Measurements from ENCODE around the gene CACNA1C. TPM values are rescaled to one million over a fixed set of nuclear protein-coding genes. Genes with fewer than 3 reads are reported as not detected.

The CACNA1C gene
- total RNA-seq, 4 donors from 2014 or later = 5.2 to 12.9 (median 6.3) TPM

DNA sequence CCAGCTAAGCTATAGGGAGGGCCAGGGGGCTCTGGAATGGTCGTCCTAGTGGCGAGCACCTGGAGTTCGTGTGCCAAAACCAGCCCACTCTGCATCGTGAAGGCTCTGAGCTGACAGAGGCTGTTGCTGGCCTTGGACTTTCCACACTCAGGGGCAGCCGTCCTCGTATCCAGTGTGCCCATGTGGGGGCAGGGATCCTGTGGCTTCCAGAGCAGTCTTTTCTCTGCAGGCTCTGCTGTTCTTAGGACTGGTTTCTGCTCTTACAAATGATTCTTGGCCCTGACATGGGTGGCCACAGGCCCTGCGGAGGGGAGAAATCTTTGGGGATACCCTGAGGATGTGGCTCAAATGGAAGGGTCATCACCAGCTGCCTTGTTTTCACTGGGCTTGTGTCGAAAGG, 564.6 kb downstream of the CACNA1C start:
- no peak overlapping the region for H3K4me3 ChIP-seq
- no peaks in the 10 kb centered on the region for H3K36me3 ChIP-seq
- no peaks in the 10 kb centered on the region for H3K4me1 ChIP-seq
- H3K27ac ChIP-seq = no peak overlapping the region
- 88 to 92% methylated on average over 8 of the region's 8 CpGs for WGBS, 2 donors
- TF ChIP-seq EP300 (IDR thresholded peaks at IDR 0.05) = no peak
- TF ChIP-seq POLR2A (IDR thresholded peaks at IDR 0.05) = no peak
- no peak for TF ChIP-seq CTCF (IDR thresholded peaks at IDR 0.05)
- DNase-seq (ENCODE audit: low spot score in 2 of 2) = no peak
- H3K9me3 ChIP-seq = no peaks in the 10 kb centered on the region
- H3K27me3 ChIP-seq = no peaks in the 10 kb centered on the region

GRCh38 chr12:2618291-2618995, 565.7 kb downstream of the CACNA1C start:
- Histone ChIP-seq H3K4me1 (no peaks in the 10 kb centered on the region), H3K36me3 (no peaks in the 10 kb centered on the region), H3K9me3 (no peaks in the 10 kb centered on the region), H3K27ac (no peak overlapping the region), H3K4me3 (no peak overlapping the region), H3K27me3 (no peaks in the 10 kb centered on the region)
- TF ChIP-seq EP300 (IDR thresholded peaks at IDR 0.05) = no peak
- no peak for TF ChIP-seq CTCF (IDR thresholded peaks at IDR 0.05)
- WGBS, 2 donors = 77 to 88% methylated on average over 12 of the region's 12 CpGs
- DNase-seq (ENCODE audit: low spot score in 2 of 2) = no peak

DNA sequence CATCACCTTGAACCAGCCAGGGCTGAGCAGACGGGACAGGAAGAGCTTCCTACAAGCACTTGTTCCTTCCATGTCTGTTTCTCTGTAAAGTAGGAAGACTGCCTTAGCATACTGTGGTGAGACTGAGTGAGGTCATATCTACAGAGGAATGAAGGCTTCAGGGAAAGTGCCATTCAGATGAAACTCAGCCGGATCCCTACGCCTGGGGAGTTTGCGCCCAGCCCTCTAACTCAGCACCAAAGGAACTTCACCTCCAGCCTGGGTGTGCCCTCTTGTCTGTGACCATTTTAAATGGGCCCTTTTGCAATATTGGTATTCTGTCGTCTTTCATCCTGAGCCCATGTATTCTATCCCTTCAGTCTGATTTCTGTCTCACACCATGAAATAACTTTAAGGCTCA, 566.3 kb downstream of the CACNA1C start:
- no peak overlapping the region for H3K27ac ChIP-seq
- H3K36me3 ChIP-seq = no peaks in the 10 kb centered on the region
- H3K4me1 ChIP-seq = no peaks in the 10 kb centered on the region
- no peaks in the 10 kb centered on the region for H3K9me3 ChIP-seq
- H3K4me3 ChIP-seq = no peak overlapping the region
- WGBS, 2 donors = 95 to 97% methylated on average over 5 of the region's 5 CpGs
- TF ChIP-seq POLR2A (IDR thresholded peaks at IDR 0.05) (no peak), CTCF (IDR thresholded peaks at IDR 0.05) (no peak), EP300 (IDR thresholded peaks at IDR 0.05) (no peak)
- no peaks in the 10 kb centered on the region for H3K27me3 ChIP-seq
- DNase-seq (ENCODE audit: low spot score in 2 of 2) = no peak

DNA sequence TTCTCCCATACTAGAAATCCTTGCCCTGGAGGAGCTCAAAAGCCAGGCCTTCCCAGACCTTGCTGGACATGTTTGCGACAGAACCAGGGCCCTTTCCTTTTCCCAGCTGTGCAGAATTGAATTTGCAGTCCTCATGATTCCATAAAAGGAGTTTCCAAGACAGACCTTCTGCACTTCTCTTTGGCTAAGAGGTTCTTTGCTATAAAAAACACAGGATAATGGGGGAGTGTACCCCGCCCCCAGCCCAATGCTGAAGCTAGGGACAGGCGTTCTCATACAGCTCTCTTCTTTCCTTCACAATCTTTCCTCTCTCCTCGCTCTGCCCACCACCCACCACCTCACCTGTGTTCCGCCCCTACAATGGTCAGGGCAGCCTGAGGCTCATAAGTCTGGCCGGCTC, 569.7 kb downstream of the CACNA1C start:
- Histone ChIP-seq H3K4me3 (no peak overlapping the region), H3K27ac (no peak overlapping the region), H3K27me3 (no peaks in the 10 kb centered on the region), H3K9me3 (no peaks in the 10 kb centered on the region), H3K36me3 (no peaks in the 10 kb centered on the region), H3K4me1 (no peaks in the 10 kb centered on the region)
- DNase-seq (ENCODE audit: low spot score in 2 of 2) = no peak
- TF ChIP-seq EP300 (IDR thresholded peaks at IDR 0.05) = no peak
- TF ChIP-seq POLR2A (IDR thresholded peaks at IDR 0.05) = no peak
- no peak for TF ChIP-seq CTCF (IDR thresholded peaks at IDR 0.05)
- WGBS, 2 donors = 83 to 85% methylated on average over 6 of the region's 6 CpGs

DNA sequence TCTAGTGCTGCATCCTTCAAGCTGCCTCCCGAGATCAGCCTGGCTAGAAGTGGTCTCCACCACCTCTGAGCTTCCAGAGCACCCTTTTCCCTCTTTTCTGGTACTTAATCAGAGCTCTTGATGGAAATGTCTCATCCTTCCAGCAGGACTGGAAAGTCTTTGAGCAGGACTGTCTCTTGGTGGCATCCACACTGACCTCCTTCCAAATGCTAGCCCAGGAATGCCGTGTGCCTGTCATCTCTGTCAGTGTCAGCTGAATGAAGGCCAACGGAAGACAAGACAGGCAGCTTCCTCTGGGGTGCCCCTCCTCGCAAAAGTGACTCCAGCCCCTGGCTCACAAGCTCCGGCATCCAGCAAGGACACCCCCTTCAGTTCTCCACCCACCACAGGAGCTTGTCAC, 570.7 kb downstream of the CACNA1C start:
- no peak for DNase-seq (ENCODE audit: low spot score in 2 of 2)
- Histone ChIP-seq H3K4me1 (no peaks in the 10 kb centered on the region), H3K27ac (no peak overlapping the region), H3K4me3 (no peak overlapping the region), H3K36me3 (no peaks in the 10 kb centered on the region), H3K27me3 (no peaks in the 10 kb centered on the region), H3K9me3 (no peaks in the 10 kb centered on the region)
- TF ChIP-seq POLR2A (IDR thresholded peaks at IDR 0.05) (no peak), EP300 (IDR thresholded peaks at IDR 0.05) (no peak), CTCF (IDR thresholded peaks at IDR 0.05) (no peak)
- 83 to 86% methylated on average over 5 of the region's 5 CpGs for WGBS, 2 donors

Measured in tibial nerve (tissue), 4 donors.